ENCODE results near the gene RUBCNL. TPM values are rescaled to one million over a fixed set of nuclear protein-coding genes. Genes with fewer than 3 reads are reported as not detected.

RUBCNL gene
- total RNA-seq, 4 donors from 2014 or later: 1.7 to 4.2 (median 2.8) TPM

DNA sequence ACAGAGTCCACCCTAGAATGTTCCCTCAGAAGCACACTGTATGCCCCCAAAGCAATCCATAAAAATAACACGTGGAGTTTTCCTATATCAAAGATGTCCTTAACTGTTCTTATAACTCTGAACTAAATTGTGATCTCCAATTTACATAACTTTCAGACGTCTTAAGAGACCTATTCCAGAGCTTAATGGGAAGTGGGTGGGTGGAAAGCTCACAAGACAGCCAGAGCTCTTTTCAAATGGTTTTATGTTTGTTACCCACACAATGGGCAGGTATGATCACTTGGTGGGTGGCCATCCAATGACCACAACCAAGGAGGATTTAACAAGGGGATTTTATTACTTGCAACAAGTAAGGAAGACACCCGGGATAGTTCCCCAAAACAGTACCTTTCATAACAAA, 93.6 kb downstream of the RUBCNL start:
- Histone ChIP-seq H3K27ac (no peak overlapping the region), H3K4me1 (peaks cover 0 to 3% of the 10 kb centered on the region in 2 donors), H3K4me3 (replicated peaks in 1 of 3) (no peak overlapping the region), H3K9me3 (no peaks in the 10 kb centered on the region), H3K27me3 (no peaks in the 10 kb centered on the region), H3K36me3 (no peaks in the 10 kb centered on the region)
- no peak for DNase-seq
- no peak for TF ChIP-seq POLR2A (IDR thresholded peaks at IDR 0.05)
- TF ChIP-seq, protein P1, sequence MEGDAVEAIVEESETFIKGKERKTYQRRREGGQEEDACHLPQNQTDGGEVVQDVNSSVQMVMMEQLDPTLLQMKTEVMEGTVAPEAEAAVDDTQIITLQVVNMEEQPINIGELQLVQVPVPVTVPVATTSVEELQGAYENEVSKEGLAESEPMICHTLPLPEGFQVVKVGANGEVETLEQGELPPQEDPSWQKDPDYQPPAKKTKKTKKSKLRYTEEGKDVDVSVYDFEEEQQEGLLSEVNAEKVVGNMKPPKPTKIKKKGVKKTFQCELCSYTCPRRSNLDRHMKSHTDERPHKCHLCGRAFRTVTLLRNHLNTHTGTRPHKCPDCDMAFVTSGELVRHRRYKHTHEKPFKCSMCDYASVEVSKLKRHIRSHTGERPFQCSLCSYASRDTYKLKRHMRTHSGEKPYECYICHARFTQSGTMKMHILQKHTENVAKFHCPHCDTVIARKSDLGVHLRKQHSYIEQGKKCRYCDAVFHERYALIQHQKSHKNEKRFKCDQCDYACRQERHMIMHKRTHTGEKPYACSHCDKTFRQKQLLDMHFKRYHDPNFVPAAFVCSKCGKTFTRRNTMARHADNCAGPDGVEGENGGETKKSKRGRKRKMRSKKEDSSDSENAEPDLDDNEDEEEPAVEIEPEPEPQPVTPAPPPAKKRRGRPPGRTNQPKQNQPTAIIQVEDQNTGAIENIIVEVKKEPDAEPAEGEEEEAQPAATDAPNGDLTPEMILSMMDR (IDR thresholded peaks at IDR 0.05): no peak
- intact Hi-C loops (cut with DNase I): no loop called here
- WGBS, 2 donors: 77 to 91% methylated on average over 3 of the region's 3 CpGs

Small RNA genes within 50 kb of the gene (small RNA-seq; reads per million reads assigned to genes)
- gene RNU2-6P (1.4 reads per million, percentile 37 among the genes with 10 or more reads in this experiment), gene RNU6-68P (not detected)

Other genes with a start within 250 kb of the RUBCNL start
- gene LCP1, start 205.1 kb downstream of the RUBCNL start, total RNA-seq: 10 to 100 TPM in 2 of 4 donors, 1 to 10 TPM in 2; 8.7 to 27.3 (median 11.9) TPM
- under 1 TPM in 2 of 4 donors, not detected in 2; 0.11 to 0.13 TPM for gene LRRC63, start 175.3 kb downstream of the RUBCNL start, total RNA-seq
- 10 to 100 TPM; 13.5 to 19.3 (median 15.9) TPM for gene LRCH1, start 165.9 kb upstream of the RUBCNL start, total RNA-seq